HG02981 (cell line): ENCODE data around the gene SH2D3A.
"Not testable (repeated sequence)": the region's sequence is repeated elsewhere in the genome, so short reads cannot be mapped to it uniquely, and the experiment has no call there.

Experiments used
- ATAC-seq: cut with Tn5 transposase; IDR thresholded peaks from one replicate; pipeline ENCODE4 v1.9.1; 2021; ENCODE audit warnings: mild to moderate bottlenecking, moderate library complexity; ENCODE audit not compliant: unreplicated experiment

Gene SH2D3A

GRCh38 chr19:6762253-6762797, 4.9 kb downstream of the SH2D3A start:
- ATAC-seq = not testable (repeated sequence)

- ATAC-seq = no peak
Measured at GRCh38 chr19:6761053-6761676, 6.1 kb downstream of the SH2D3A start.

GRCh38 chr19:6760606-6761005, 6.6 kb downstream of the SH2D3A start:
- no peak for ATAC-seq

GRCh38 chr19:6754653-6755463, 12.4 kb downstream of the SH2D3A start:
- no peak for ATAC-seq

- ATAC-seq = no peak
Measured at GRCh38 chr19:6754136-6754535, 13.1 kb downstream of the SH2D3A start.

- ATAC-seq = peak; percentile 77
Measured at GRCh38 chr19:6753178-6754031, 13.8 kb downstream of the SH2D3A start.

- ATAC-seq = no peak
Measured at GRCh38 chr19:6752256-6753177, 14.7 kb downstream of the SH2D3A start.

- no peak for ATAC-seq
Measured at GRCh38 chr19:6751189-6751588, 16.0 kb downstream of the SH2D3A start.

- no peak for ATAC-seq
Measured at GRCh38 chr19:6750062-6750461, 17.2 kb downstream of the SH2D3A start.

GRCh38 chr19:6748543-6748942, 18.7 kb downstream of the SH2D3A start:
- not testable (repeated sequence) for ATAC-seq

- ATAC-seq = no peak
Measured at GRCh38 chr19:6745965-6746364, 21.3 kb downstream of the SH2D3A start.

GRCh38 chr19:6744381-6745301, 22.6 kb downstream of the SH2D3A start:
- ATAC-seq = no peak

- no peak for ATAC-seq
Measured at GRCh38 chr19:6743714-6744380, 23.4 kb downstream of the SH2D3A start.

- ATAC-seq = no peak
Measured at GRCh38 chr19:6743066-6743465, 24.2 kb downstream of the SH2D3A start.

GRCh38 chr19:6740589-6741343, 26.5 kb downstream of the SH2D3A start:
- no peak for ATAC-seq

GRCh38 chr19:6739883-6740588, 27.2 kb downstream of the SH2D3A start:
- no peak for ATAC-seq

- no peak for ATAC-seq
Measured at GRCh38 chr19:6739390-6739882, 27.8 kb downstream of the SH2D3A start, which contains the start of gene TRIP10. Gene TRIP10, plus strand, starts transcription at chr19:6739680. Its CDS starts 82 bp downstream, at chr19:6739762.
